Nephron progenitor cell (in vitro differentiated cells): ENCODE measurements around the gene RNGTT.
"Not testable (repeated sequence)": the region's sequence is repeated elsewhere in the genome, so short reads cannot be mapped to it uniquely, and the experiment has no call there.

Experiments
- DNase-seq: peaks from one replicate; pipeline ENCODE4 v3.0.0; 2021
- H3K27ac Mint-ChIP-seq: 2 replicates; pipeline ENCODE4 v1.8.0; 2021; ENCODE audit warnings: mild to moderate bottlenecking, moderate library complexity, mixed read lengths
- H3K27me3 Mint-ChIP-seq: 2 replicates; pipeline ENCODE4 v1.8.0; 2021; ENCODE audit warnings: mild to moderate bottlenecking, low read depth, mixed read lengths; ENCODE audit not compliant: poor library complexity
- H3K36me3 Mint-ChIP-seq: 2 replicates; pipeline ENCODE4 v1.8.0; 2021; ENCODE audit warnings: low read depth, mixed read lengths
- H3K4me1 Mint-ChIP-seq: 2 replicates; pipeline ENCODE4 v1.8.0; 2021; ENCODE audit warnings: mixed read lengths
- H3K4me3 Mint-ChIP-seq: 2 replicates; pipeline ENCODE4 v1.8.0; 2021; ENCODE audit warnings: mild to moderate bottlenecking, moderate library complexity, mixed read lengths
- H3K9me3 Mint-ChIP-seq: 2 replicates; pipeline ENCODE4 v1.8.0; 2021; ENCODE audit warnings: mild to moderate bottlenecking, moderate library complexity, mixed read lengths
- CTCF ChIP-seq: fragments of 200-600 bp; sonication (generic); IDR thresholded peaks from 2 replicates; pipeline ENCODE4 v1.5.0; 2021; ENCODE audit warnings: antibody characterized with exemption

The RNGTT gene

DNA sequence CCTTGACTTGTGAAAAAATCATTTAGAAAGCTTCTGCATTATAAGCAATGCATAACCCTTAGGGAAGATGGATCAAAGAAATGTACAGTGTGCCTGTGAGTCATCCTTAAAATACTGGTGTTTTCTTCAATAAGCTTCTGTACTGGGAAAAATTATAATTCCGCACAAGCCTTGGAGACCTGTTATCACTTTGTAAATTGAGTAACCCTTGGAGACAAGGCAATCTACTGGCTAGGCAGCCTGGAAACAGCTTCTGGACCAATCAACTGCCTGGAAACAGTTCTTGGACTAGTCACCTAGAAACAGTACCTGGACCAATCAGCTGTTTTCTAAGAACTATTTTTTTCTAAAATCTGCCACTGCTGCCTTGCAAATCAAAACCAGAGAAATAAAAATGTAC, 25.8 kb upstream of the RNGTT start:
- Mint-ChIP-seq H3K27ac (no peak overlapping the region), H3K27me3 (no peaks in the 10 kb centered on the region), H3K4me1 (peaks cover 18% of the 10 kb centered on the region), H3K9me3 (no peaks in the 10 kb centered on the region), H3K4me3 (no peak overlapping the region), H3K36me3 (no peaks in the 10 kb centered on the region)
- TF ChIP-seq CTCF = no peak
- no peak for DNase-seq

DNA sequence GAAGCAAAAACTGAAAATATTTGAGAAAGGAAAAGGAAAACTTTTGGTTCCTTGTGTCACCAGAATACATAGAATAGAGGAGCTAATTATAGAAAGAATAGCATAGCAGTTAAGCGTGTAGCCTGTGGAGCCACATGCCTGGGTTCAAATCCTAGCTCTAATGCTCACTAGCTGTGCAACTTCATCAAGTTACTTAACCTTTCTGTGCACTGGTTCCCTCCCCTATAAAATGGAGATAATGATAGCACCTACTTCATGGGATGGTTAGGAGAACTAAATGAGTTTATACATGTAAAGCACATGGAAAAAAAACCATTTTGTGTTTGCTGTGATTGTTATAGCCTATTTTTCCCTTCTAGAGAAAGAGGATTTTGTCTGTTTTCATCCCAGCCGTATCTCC, 24.5 kb upstream of the RNGTT start:
- H3K4me1 Mint-ChIP-seq = peaks cover 20% of the 10 kb centered on the region
- no peaks in the 10 kb centered on the region for H3K27me3 Mint-ChIP-seq
- TF ChIP-seq CTCF = no peak
- H3K27ac Mint-ChIP-seq = no peak overlapping the region
- H3K4me3 Mint-ChIP-seq = no peak overlapping the region
- H3K36me3 Mint-ChIP-seq = no peaks in the 10 kb centered on the region
- no peak for DNase-seq
- no peaks in the 10 kb centered on the region for H3K9me3 Mint-ChIP-seq

- Mint-ChIP-seq H3K27ac (no peak overlapping the region), H3K4me1 (peaks cover 20% of the 10 kb centered on the region), H3K27me3 (no peaks in the 10 kb centered on the region), H3K9me3 (no peaks in the 10 kb centered on the region), H3K4me3 (no peak overlapping the region), H3K36me3 (no peaks in the 10 kb centered on the region)
- DNase-seq = no peak
- TF ChIP-seq CTCF = no peak
Measured at GRCh38 chr6:88985901-88986300, 22.5 kb upstream of the RNGTT start.

GRCh38 chr6:88984606-88985005, 21.2 kb upstream of the RNGTT start:
- Mint-ChIP-seq H3K36me3 (no peaks in the 10 kb centered on the region), H3K4me3 (no peak overlapping the region), H3K27ac (peak overlapping the region; percentile 45), H3K4me1 (peaks cover 20% of the 10 kb centered on the region), H3K9me3 (no peaks in the 10 kb centered on the region), H3K27me3 (peaks cover 4% of the 10 kb centered on the region)
- TF ChIP-seq CTCF = no peak
- no peak for DNase-seq

GRCh38 chr6:88984152-88984551, 20.7 kb upstream of the RNGTT start:
- peaks cover 20% of the 10 kb centered on the region for H3K4me1 Mint-ChIP-seq
- no peaks in the 10 kb centered on the region for H3K9me3 Mint-ChIP-seq
- H3K4me3 Mint-ChIP-seq = no peak overlapping the region
- peaks cover 8% of the 10 kb centered on the region for H3K27me3 Mint-ChIP-seq
- no peak overlapping the region for H3K27ac Mint-ChIP-seq
- no peak for DNase-seq
- no peaks in the 10 kb centered on the region for H3K36me3 Mint-ChIP-seq
- TF ChIP-seq CTCF = no peak

DNA sequence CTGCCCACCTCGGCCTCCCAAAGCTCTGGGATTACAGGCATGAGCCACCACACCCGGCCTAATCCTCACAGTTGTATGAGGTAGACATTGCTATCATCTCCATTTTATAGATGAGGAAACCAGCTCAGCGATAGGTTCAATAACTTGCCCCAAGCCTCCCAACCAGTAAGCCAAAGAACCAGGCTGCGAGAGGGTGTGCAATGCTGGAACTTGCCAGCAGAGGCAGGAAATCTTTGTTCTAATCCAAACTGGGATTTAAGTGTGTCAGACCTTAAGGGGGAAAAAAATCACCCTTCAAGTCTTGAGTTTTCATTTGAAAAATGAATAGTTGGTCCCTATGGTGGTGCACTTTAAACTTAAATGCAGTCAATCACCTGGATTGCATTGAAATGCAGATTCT, 20.1 kb upstream of the RNGTT start:
- no peaks in the 10 kb centered on the region for H3K9me3 Mint-ChIP-seq
- H3K27me3 Mint-ChIP-seq = peaks cover 12% of the 10 kb centered on the region
- peak; percentile 25 for DNase-seq
- H3K4me1 Mint-ChIP-seq = peaks cover 20% of the 10 kb centered on the region
- no peaks in the 10 kb centered on the region for H3K36me3 Mint-ChIP-seq
- no peak overlapping the region for H3K27ac Mint-ChIP-seq
- peak; percentile 48 for TF ChIP-seq CTCF
- H3K4me3 Mint-ChIP-seq = no peak overlapping the region

- not testable (repeated sequence) for DNase-seq, H3K9me3 Mint-ChIP-seq, H3K36me3 Mint-ChIP-seq, H3K4me3 Mint-ChIP-seq, H3K27ac Mint-ChIP-seq
- peaks cover 20% of the 10 kb centered on the region for H3K4me1 Mint-ChIP-seq
- peaks cover 12% of the 10 kb centered on the region for H3K27me3 Mint-ChIP-seq
Measured at GRCh38 chr6:88983129-88983528, 19.7 kb upstream of the RNGTT start.
